ENCODE measurements around the gene SKA2. TPM values are rescaled to one million over a fixed set of nuclear protein-coding genes. Genes with fewer than 3 reads are reported as not detected.
A peak's percentile ranks its signal among the peaks of the same experiment; 100 is the strongest.

The SKA2 gene
- total RNA-seq, 4 donors from 2014 or later, result 4.0 to 33.0 (median 12.6) TPM

GRCh38 chr17:59107306-59107670 lies 47.7 kb downstream of the SKA2 start:
- Histone ChIP-seq H3K36me3 (no peaks in the 10 kb centered on the region), H3K4me1 (peaks cover 0 to 21% (median 1%) of the 10 kb centered on the region in 4 donors), H3K27ac (peak overlapping the region; percentile 79 to 91 (median 90)), H3K9me3 (no peaks in the 10 kb centered on the region), H3K4me3 (peak overlapping the region; percentile 75 to 84 (median 80)), H3K27me3 (no peaks in the 10 kb centered on the region)
- DNase-seq, result no peak
- no peak for TF ChIP-seq POLR2A (IDR thresholded peaks at IDR 0.05)
- TF ChIP-seq CTCF (IDR thresholded peaks at IDR 0.05), result no peak

GRCh38 chr17:59106463-59107305 lies 48.3 kb downstream of the SKA2 start, which contains the start of gene TRIM37:
Gene TRIM37, minus strand, starts transcription at chr17:59106880. Its CDS starts 419 bp downstream, at chr17:59106461.
- no peaks in the 10 kb centered on the region for H3K27me3 ChIP-seq
- peak within 1 kb of the TSS; percentile 75 to 84 (median 80) for H3K4me3 ChIP-seq
- H3K4me1 ChIP-seq, result peaks cover 0 to 21% (median 1%) of the 10 kb centered on the region in 4 donors
- H3K27ac ChIP-seq, result peak within 1 kb of the TSS; percentile 79 to 91 (median 90)
- no peaks in the 10 kb centered on the region for H3K36me3 ChIP-seq
- TF ChIP-seq CTCF (IDR thresholded peaks at IDR 0.05) (peak in 3 of 6 experiments; percentile 12 to 30 (median 16)), POLR2A (IDR thresholded peaks at IDR 0.05) (peak; percentile 71 to 76)
- no peaks in the 10 kb centered on the region for H3K9me3 ChIP-seq
- DNase-seq, result peak; percentile 93 to 99 (median 99)

GRCh38 chr17:59105852-59106462 lies 49.0 kb downstream of the SKA2 start:
- peak; percentile 68 to 77 (median 77) for DNase-seq
- no peak for TF ChIP-seq POLR2A (IDR thresholded peaks at IDR 0.05)
- TF ChIP-seq CTCF (IDR thresholded peaks at IDR 0.05), result no peak
- peak overlapping the region; percentile 79 to 91 (median 90) for H3K27ac ChIP-seq
- no peaks in the 10 kb centered on the region for H3K27me3 ChIP-seq
- H3K9me3 ChIP-seq, result no peaks in the 10 kb centered on the region
- no peaks in the 10 kb centered on the region for H3K36me3 ChIP-seq
- H3K4me1 ChIP-seq, result peaks cover 0 to 21% (median 1%) of the 10 kb centered on the region in 4 donors
- peak overlapping the region; percentile 75 to 84 (median 80) for H3K4me3 ChIP-seq

- H3K27me3 ChIP-seq, result no peaks in the 10 kb centered on the region
- DNase-seq, result no peak
- no peak overlapping the region for H3K27ac ChIP-seq
- H3K4me3 ChIP-seq, result no peak overlapping the region
- TF ChIP-seq CTCF (IDR thresholded peaks at IDR 0.05) (no peak), POLR2A (IDR thresholded peaks at IDR 0.05) (no peak)
- no peaks in the 10 kb centered on the region for H3K9me3 ChIP-seq
- H3K4me1 ChIP-seq, result peaks cover 0 to 12% (median 1%) of the 10 kb centered on the region in 4 donors
- peaks cover 0 to 7% (median 0%) of the 10 kb centered on the region in 3 donors for H3K36me3 ChIP-seq
These were observed 53.8 kb downstream of the SKA2 start for GRCh38 chr17:59101178-59101577.

GRCh38 chr17:59097876-59098275 lies 57.1 kb downstream of the SKA2 start:
- peaks cover 0 to 7% (median 0%) of the 10 kb centered on the region in 3 donors for H3K36me3 ChIP-seq
- TF ChIP-seq CTCF (IDR thresholded peaks at IDR 0.05), result no peak
- no peak for TF ChIP-seq POLR2A (IDR thresholded peaks at IDR 0.05)
- no peaks in the 10 kb centered on the region for H3K9me3 ChIP-seq
- H3K4me3 ChIP-seq, result no peak overlapping the region
- peaks cover 0 to 6% (median 0%) of the 10 kb centered on the region in 4 donors for H3K4me1 ChIP-seq
- no peaks in the 10 kb centered on the region for H3K27me3 ChIP-seq
- no peak for DNase-seq
- no peak overlapping the region for H3K27ac ChIP-seq

Measured in Peyer's patch (tissue), 4 donors.